Keratinocyte (primary cell): Measurements from ENCODE around the gene PSMD14. TPM values are rescaled to one million over a fixed set of nuclear protein-coding genes. Genes with fewer than 3 reads are reported as not detected.

Experiments
- DNase-seq: peaks from one replicate; pipeline ENCODE4 v3.0.0-alpha.2; 2011; ENCODE audit warnings: low read depth, missing footprints, low spot score
- FAIRE-seq: peaks from 2 replicates; lab custom pipeline; 2011; peaks lifted over from hg19 to GRCh38; lab: Jason Lieb, UNC
- H2AFZ ChIP-seq: 2 replicates; pipeline ENCODE4 v1.6.0; 2012; ENCODE audit warnings: low read length, control low read depth, inconsistent platforms; ENCODE audit not compliant: control insufficient read depth
- H3K27ac ChIP-seq: 2 replicates; pipeline ENCODE4 v1.5.1; 2011; ENCODE audit warnings: low read length; ENCODE audit not compliant: control insufficient read depth, insufficient read depth
- H3K27me3 ChIP-seq: 3 replicates; pipeline ENCODE4 v1.6.0; 2011; ENCODE audit warnings: low read length; ENCODE audit not compliant: control insufficient read depth, insufficient read depth; ENCODE audit errors: extremely low read depth
- H3K36me3 ChIP-seq, 2 experiments: 2 replicates in 1 of 2; 3 replicates in 1 of 2; pipeline ENCODE4 v1.5.1; 2011; ENCODE audit warnings: low read length in 2 of 2, mild to moderate bottlenecking in 1 of 2; ENCODE audit not compliant: control insufficient read depth in 2 of 2, insufficient read depth in 2 of 2; ENCODE audit errors: extremely low read depth in 1 of 2
- H3K4me1 ChIP-seq: 3 replicates; pipeline ENCODE4 v1.5.1; 2011; ENCODE audit warnings: low read length; ENCODE audit not compliant: control insufficient read depth, insufficient read depth; ENCODE audit errors: extremely low read depth
- H3K4me2 ChIP-seq: 3 replicates; pipeline ENCODE4 v1.6.0; 2011; ENCODE audit warnings: low read depth, low read length; ENCODE audit not compliant: control insufficient read depth, insufficient read depth; ENCODE audit errors: extremely low read depth
- H3K4me3 ChIP-seq, 3 experiments: fragments of 200-600 bp in 1 of 3; sonication (generic) in 1 of 3; 2 replicates in 2 of 3; 3 replicates in 1 of 3; pipeline ENCODE4 v1.5.1; 2011 to 2016; ENCODE audit warnings: low read length in 3 of 3, mild to moderate bottlenecking in 3 of 3, control low read depth in 2 of 3, inconsistent platforms in 1 of 3, low read depth in 1 of 3, mixed read lengths in 1 of 3, mixed run types in 1 of 3, moderate library complexity in 1 of 3; ENCODE audit not compliant: control insufficient read depth in 2 of 3, insufficient read depth in 2 of 3; ENCODE audit errors: extremely low read depth in 1 of 3
- H3K79me2 ChIP-seq: 2 replicates; pipeline ENCODE4 v1.6.0; 2012; ENCODE audit warnings: low read length; ENCODE audit not compliant: control insufficient read depth, insufficient read depth
- H3K9ac ChIP-seq: 3 replicates; pipeline ENCODE4 v1.6.0; 2011; ENCODE audit warnings: low read length; ENCODE audit not compliant: control insufficient read depth, insufficient read depth; ENCODE audit errors: extremely low read depth
- H3K9me1 ChIP-seq: 3 replicates; pipeline ENCODE4 v1.6.0; 2011; ENCODE audit warnings: low read length; ENCODE audit not compliant: control insufficient read depth, insufficient read depth; ENCODE audit errors: extremely low read depth
- H3K9me3 ChIP-seq: 2 replicates; pipeline ENCODE4 v1.5.1; 2012; ENCODE audit warnings: low read depth, low read length; ENCODE audit not compliant: control insufficient read depth
- H4K20me1 ChIP-seq: 3 replicates; pipeline ENCODE4 v1.6.0; 2011; ENCODE audit warnings: low read length; ENCODE audit not compliant: control insufficient read depth, insufficient read depth; ENCODE audit errors: extremely low read depth
- EZH2 ChIP-seq: IDR thresholded peaks from one replicate; pipeline ENCODE4 v1.6.1; 2012; ENCODE audit warnings: inconsistent platforms, mild to moderate bottlenecking, low read length, moderate library complexity
- dilution Hi-C: fragments of 300-500 bp; cut with MboI; formaldehyde crosslinking; loops from one replicate; pipeline ENCODE4 v1.7.0; 2020; ENCODE audit warnings: low sequenced_read_pairs; ENCODE audit not compliant: extremely low pct_ligation_motif_present
- polyA plus RNA-seq, 5 experiments: library from polyadenylated mRNA; depleted of rRNA in 3 of 5; stranded (reverse) in 3 of 5; stranded (forward) in 1 of 5; unstranded in 1 of 5; fragments of >200 nt; gene quantifications; 1 replicate in 1 of 5; 2 replicates in 3 of 5; 3 replicates in 1 of 5; pipeline versions ENCODE4 v1.2.1 to v1.2.3, GENCODE V29; 2011 to 2012; ENCODE audit warnings: missing spikeins in 2 of 5, low read depth in 1 of 5, low replicate concordance in 1 of 5
- TF ChIP-seq, protein P1 (sequence below), 3 experiments: IDR thresholded peaks in 1 of 3; conservative IDR thresholded peaks in 1 of 3; optimal IDR thresholded peaks in 1 of 3; 2 replicates in 2 of 3; 3 replicates in 1 of 3; pipeline versions ENCODE3 to v1.5.1; 2011; ENCODE audit warnings: low read length in 3 of 3, mild to moderate bottlenecking in 3 of 3, moderate library complexity in 2 of 3, control low read depth in 1 of 3, inconsistent platforms in 1 of 3; ENCODE audit not compliant: insufficient read depth in 2 of 3; ENCODE audit errors: extremely low read depth in 1 of 3

The PSMD14 gene
- polyA plus RNA-seq, 1 donor (not counting 4 experiments of a cell fraction or from before 2014, with no cell fraction given): 136 TPM

DNA sequence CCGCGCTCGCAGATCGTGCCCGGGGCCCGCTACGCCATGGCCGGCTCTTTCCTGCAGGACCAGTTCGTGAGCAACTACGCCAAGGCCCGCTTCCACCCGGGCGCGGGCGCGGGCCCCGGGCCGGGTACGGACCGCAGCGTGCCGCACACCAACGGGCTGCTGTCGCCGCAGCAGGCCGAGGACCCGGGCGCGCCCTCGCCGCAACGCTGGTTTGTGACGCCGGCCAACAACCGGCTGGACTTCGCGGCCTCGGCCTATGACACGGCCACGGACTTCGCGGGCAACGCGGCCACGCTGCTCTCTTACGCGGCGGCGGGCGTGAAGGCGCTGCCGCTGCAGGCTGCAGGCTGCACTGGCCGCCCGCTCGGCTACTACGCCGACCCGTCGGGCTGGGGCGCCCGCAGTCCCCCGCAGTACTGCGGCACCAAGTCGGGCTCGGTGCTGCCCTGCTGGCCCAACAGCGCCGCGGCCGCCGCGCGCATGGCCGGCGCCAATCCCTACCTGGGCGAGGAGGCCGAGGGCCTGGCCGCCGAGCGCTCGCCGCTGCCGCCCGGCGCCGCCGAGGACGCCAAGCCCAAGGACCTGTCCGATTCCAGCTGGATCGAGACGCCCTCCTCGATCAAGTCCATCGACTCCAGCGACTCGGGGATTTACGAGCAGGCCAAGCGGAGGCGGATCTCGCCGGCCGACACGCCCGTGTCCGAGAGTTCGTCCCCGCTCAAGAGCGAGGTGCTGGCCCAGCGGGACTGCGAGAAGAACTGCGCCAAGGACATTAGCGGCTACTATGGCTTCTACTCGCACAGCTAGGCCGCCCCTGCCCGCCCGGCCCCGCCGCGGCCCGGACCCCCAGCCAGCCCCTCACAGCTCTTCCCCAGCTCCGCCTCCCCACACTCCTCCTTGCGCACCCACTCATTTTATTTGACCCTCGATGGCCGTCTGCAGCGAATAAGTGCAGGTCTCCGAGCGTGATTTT lies 115.5 kb downstream of the PSMD14 start:
- no peaks in the 10 kb centered on the region for H4K20me1 ChIP-seq
- H3K9ac ChIP-seq: no peak overlapping the region
- no peak overlapping the region for H3K27ac ChIP-seq
- no peaks in the 10 kb centered on the region for H3K79me2 ChIP-seq
- H3K9me1 ChIP-seq: no peaks in the 10 kb centered on the region
- DNase-seq (no peak), FAIRE-seq (no peak)
- peaks cover 4% of the 10 kb centered on the region for H3K4me1 ChIP-seq
- peak; percentile 78 for TF ChIP-seq EZH2
- TF ChIP-seq, protein P1, sequence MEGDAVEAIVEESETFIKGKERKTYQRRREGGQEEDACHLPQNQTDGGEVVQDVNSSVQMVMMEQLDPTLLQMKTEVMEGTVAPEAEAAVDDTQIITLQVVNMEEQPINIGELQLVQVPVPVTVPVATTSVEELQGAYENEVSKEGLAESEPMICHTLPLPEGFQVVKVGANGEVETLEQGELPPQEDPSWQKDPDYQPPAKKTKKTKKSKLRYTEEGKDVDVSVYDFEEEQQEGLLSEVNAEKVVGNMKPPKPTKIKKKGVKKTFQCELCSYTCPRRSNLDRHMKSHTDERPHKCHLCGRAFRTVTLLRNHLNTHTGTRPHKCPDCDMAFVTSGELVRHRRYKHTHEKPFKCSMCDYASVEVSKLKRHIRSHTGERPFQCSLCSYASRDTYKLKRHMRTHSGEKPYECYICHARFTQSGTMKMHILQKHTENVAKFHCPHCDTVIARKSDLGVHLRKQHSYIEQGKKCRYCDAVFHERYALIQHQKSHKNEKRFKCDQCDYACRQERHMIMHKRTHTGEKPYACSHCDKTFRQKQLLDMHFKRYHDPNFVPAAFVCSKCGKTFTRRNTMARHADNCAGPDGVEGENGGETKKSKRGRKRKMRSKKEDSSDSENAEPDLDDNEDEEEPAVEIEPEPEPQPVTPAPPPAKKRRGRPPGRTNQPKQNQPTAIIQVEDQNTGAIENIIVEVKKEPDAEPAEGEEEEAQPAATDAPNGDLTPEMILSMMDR (optimal IDR thresholded peaks at IDR 0.05 in 1 of 3, IDR thresholded peaks at IDR 0.05 in 1 of 3, conservative IDR thresholded peaks at IDR 0.05 in 1 of 3; ENCODE audit: extremely low read depth in 1 of 3, insufficient read depth in 2 of 3, low read length in 3 of 3): no peak
- peak overlapping the region; percentile 40 for H3K4me2 ChIP-seq
- dilution Hi-C loops: no loop called here
- H2AFZ ChIP-seq: no peak overlapping the region
- H3K9me3 ChIP-seq: no peaks in the 10 kb centered on the region
- H3K4me3 ChIP-seq: peak overlapping the region in 1 of 3 experiments; percentile 37
- peaks cover 93% of the 10 kb centered on the region for H3K27me3 ChIP-seq
- no peaks in the 10 kb centered on the region for H3K36me3 ChIP-seq

DNA sequence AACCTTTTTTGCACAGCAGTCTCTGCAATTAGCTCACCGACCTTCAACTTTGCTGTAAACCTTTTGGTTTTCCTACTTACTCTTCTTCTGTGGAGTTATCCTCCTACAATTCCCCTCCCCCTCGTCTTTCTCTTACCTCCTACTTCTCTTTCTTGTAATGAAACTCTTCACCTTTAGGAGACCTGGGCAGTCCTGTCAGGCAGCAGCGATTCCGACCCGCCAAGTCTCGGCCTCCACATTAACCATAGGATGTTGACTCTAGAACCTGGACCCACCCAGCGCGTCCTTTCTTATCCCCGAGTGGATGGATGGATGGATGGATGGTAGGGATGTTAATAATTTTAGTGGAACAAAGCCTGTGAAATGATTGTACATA lies 116.2 kb downstream of the PSMD14 start:
- Histone ChIP-seq H3K9ac (no peak overlapping the region), H3K4me1 (peaks cover 4% of the 10 kb centered on the region), H3K4me3 (no peak overlapping the region), H3K9me1 (no peaks in the 10 kb centered on the region), H4K20me1 (no peaks in the 10 kb centered on the region), H3K9me3 (no peaks in the 10 kb centered on the region), H3K36me3 (no peaks in the 10 kb centered on the region), H3K27ac (no peak overlapping the region), H2AFZ (no peak overlapping the region), H3K4me2 (no peak overlapping the region), H3K79me2 (no peaks in the 10 kb centered on the region), H3K27me3 (peaks cover 93% of the 10 kb centered on the region)
- dilution Hi-C loops: no loop called here
- TF ChIP-seq, protein P1 (optimal IDR thresholded peaks at IDR 0.05 in 1 of 3, IDR thresholded peaks at IDR 0.05 in 1 of 3, conservative IDR thresholded peaks at IDR 0.05 in 1 of 3; ENCODE audit: extremely low read depth in 1 of 3, insufficient read depth in 2 of 3, low read length in 3 of 3): no peak
- peak; percentile 15 for TF ChIP-seq EZH2
- FAIRE-seq (no peak), DNase-seq (no peak)
